COLO668 (cell line): ENCODE data around the gene PSTPIP2.
"Not testable (repeated sequence)": the region's sequence is repeated elsewhere in the genome, so short reads cannot be mapped to it uniquely, and the experiment has no call there.

Experiments used
- DNase-seq: peaks from one replicate; lab custom pipeline; 2025; ENCODE audit not compliant: unreplicated experiment; lab: John Stamatoyannopoulos, UW

Gene PSTPIP2

DNA sequence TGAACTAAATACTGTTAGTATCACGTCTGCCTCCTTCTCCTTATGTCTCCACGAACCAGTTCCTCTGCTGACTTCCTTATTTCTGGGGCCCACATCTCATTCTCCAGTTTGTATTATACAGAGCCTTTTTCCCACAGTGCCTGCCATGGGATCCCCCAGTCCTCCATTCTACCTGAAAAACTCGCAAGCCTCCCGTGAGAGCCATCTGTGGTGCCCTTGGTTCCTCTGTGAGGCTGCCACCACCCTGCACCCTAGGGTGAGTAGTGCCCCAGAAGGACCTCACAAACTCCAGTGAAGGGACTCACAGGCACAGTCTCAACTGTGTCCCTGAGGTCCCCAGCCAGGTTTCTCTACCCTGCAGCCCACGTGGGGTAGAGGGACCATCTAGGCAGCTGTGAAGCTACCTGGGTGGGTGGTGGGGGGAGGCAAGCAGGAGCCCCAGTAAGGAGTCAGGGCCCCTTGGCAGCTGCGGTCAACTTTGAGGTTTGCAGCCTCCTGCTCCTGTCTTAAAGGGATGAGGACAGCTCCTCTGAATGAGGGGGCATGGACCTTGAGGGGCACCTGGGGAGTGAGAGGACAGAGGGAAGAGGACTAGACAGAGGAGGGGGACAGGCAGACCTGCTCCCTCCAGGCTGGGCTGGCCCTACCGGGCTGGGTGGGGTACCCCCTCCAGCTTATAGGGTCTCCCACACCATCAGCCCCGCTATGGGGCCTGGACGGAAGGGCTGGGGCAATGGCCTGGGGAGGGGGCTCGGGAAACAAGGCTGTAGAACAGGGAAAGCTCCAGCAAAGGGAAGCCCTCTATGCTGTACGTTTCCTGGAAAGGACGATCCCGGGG, 1.0 kb downstream of the PSTPIP2 start:
- no peak for DNase-seq

DNA sequence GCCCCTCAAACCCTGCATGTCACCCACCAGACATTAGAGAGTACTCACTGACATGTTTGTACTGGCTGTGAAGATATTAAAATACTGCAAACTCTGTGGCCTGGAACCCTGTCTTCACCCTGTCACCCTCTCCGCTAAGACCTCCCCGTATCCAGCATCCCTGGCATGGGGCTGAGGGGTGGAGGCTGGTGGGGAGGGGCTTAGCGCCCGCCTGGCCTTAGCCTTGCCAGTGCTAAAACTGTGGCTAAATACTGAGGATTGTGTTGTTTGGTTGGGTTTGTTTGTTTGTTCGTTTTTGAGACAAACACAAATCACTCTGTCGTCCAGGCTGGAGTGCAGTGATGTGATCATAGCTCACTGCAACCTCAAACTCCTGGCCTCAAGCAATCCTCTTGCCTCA, 1.8 kb downstream of the PSTPIP2 start:
- no peak for DNase-seq

- DNase-seq = no peak
These were observed 2.5 kb downstream of the PSTPIP2 start for GRCh38 chr18:46069524-46069923.

DNA sequence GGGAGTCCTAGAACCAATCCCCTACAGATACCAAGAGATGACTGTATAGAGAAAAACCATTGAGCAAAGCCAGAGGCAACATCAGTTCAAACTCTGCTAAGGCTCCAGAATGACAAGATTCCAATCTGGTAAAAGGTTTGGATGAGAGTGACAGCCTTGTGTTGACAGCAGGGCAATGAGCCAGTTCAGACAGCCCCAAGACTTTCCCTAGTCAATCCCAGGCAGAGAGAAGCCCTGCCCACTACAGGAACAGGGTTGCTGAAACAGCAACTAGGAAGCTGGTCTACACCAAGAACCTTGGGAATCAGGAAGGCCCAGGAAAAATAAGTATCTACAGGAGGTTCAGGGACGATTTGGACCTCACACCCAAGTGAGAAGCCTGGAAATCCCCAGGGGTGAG, 3.3 kb downstream of the PSTPIP2 start:
- no peak for DNase-seq

GRCh38 chr18:46067438-46068007, 4.5 kb downstream of the PSTPIP2 start:
- no peak for DNase-seq

- no peak for DNase-seq
These were observed 9.3 kb downstream of the PSTPIP2 start for GRCh38 chr18:46062781-46063180.

GRCh38 chr18:46061796-46062195, 10.3 kb downstream of the PSTPIP2 start:
- no peak for DNase-seq

- no peak for DNase-seq
These were observed 10.7 kb downstream of the PSTPIP2 start for GRCh38 chr18:46061387-46061786.

- no peak for DNase-seq
These were observed 11.7 kb downstream of the PSTPIP2 start for GRCh38 chr18:46060359-46060841.

DNA sequence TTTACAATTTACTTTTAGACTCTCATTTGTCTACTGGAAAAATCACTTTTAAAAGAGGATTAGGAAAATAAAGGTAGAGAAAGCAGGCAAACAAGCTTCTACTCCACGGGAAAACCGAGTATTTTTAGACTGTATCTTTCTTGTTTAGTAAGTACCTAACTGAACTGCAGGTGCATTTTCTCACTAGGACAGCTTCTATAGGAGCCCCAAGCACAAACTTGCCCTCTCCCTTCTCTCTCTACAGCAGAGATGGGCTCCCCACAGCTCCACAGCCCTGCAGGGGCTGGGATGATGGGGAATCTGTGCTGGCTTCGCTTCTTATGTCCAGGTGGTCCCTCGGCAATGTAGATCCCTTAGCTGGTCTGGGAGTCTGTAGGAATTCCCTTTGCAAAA, 16.2 kb downstream of the PSTPIP2 start:
- DNase-seq = no peak

GRCh38 chr18:46054956-46055837, 16.9 kb downstream of the PSTPIP2 start:
- no peak for DNase-seq

- no peak for DNase-seq
These were observed 18.5 kb downstream of the PSTPIP2 start for GRCh38 chr18:46053368-46054095.

GRCh38 chr18:46051731-46052461, 20.2 kb downstream of the PSTPIP2 start:
- no peak for DNase-seq

- DNase-seq = no peak
These were observed 21.8 kb downstream of the PSTPIP2 start for GRCh38 chr18:46050268-46050667.

- no peak for DNase-seq
These were observed 23.4 kb downstream of the PSTPIP2 start for GRCh38 chr18:46048641-46049040.

DNA sequence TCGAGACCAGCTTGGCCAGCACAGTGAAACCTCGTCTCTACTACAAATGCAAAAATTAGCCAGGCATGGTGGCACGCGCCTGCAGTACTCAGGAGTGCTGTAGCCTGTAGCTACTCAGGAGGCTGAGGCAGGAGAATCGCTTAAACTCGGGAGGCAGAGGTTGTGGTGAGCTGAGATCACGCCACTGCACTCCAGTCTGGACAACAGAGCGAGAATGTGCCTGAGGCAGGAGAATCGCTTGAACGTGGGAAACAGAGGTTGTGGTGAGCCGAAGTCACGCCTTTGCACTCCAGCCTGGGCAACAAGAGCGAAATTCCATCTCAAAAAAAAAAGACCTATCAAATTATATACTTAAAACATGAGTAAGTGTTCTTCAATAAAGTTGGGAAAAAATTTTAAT, 24.7 kb downstream of the PSTPIP2 start:
- DNase-seq = not testable (repeated sequence)

DNA sequence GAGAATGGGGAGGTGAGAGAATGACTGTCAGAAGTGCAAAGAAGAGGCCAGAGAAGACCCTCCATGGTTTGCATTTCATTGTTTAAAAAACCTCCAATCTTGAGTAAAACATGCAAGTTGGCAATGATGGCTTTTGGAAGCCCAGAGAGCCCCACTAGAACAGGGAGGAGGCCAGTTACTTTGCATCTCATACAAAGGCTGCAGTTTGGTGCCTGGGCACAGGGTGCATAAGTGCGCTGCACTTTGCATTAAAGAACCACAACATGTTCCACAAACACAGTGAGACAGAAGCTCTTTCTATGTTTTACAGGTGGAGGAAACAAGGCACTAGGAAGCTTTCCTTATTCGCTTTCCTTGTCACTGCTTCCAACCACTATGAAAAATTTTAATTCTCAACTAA, 25.4 kb downstream of the PSTPIP2 start:
- no peak for DNase-seq

- no peak for DNase-seq
These were observed 25.9 kb downstream of the PSTPIP2 start for GRCh38 chr18:46046126-46046525.

GRCh38 chr18:46042571-46043123, 29.4 kb downstream of the PSTPIP2 start:
- no peak for DNase-seq

GRCh38 chr18:46040747-46041104, 31.3 kb downstream of the PSTPIP2 start:
- no peak for DNase-seq
